Mesendoderm (in vitro differentiated cells): ENCODE data around the gene IPP.
"Not testable (repeated sequence)": the region's sequence is repeated elsewhere in the genome, so short reads cannot be mapped to it uniquely, and the experiment has no call there.

Source experiments
- DNase-seq: peaks from one replicate; pipeline ENCODE4 v3.0.0; 2013
- H2AK5ac ChIP-seq: 2 replicates; pipeline ENCODE4 v1.6.1; 2013; ENCODE audit warnings: low read length, inconsistent platforms
- H2BK120ac ChIP-seq: 2 replicates; pipeline ENCODE4 v1.6.1; 2013; ENCODE audit warnings: low read depth, mild to moderate bottlenecking, low read length, moderate library complexity, mixed read lengths
- H2BK15ac ChIP-seq: replicated peaks from 2 replicates; pipeline ENCODE4 v1.6.1; 2013; ENCODE audit warnings: low read depth, mild to moderate bottlenecking, moderate library complexity
- H2BK5ac ChIP-seq: 2 replicates; pipeline ENCODE4 v1.6.1; 2013; ENCODE audit warnings: low read length, inconsistent platforms
- H3K18ac ChIP-seq: 2 replicates; pipeline ENCODE4 v1.6.1; 2013; ENCODE audit warnings: mild to moderate bottlenecking, low read length, mixed read lengths
- H3K23ac ChIP-seq: one replicate; pipeline ENCODE4 v1.6.1; 2013; ENCODE audit warnings: low read length
- H3K27ac ChIP-seq: 2 replicates; pipeline ENCODE4 v1.5.1; 2013; ENCODE audit warnings: low read depth, mild to moderate bottlenecking, inconsistent platforms, low read length, moderate library complexity
- H3K27me3 ChIP-seq: 2 replicates; pipeline ENCODE4 v1.6.1; 2013; ENCODE audit warnings: low read length, control low read depth, mild to moderate bottlenecking, inconsistent platforms; ENCODE audit not compliant: insufficient read depth, poor library complexity
- H3K36me3 ChIP-seq: 2 replicates; pipeline ENCODE4 v1.6.1; 2013; ENCODE audit warnings: low read length, inconsistent platforms; ENCODE audit not compliant: control insufficient read depth, insufficient read depth
- H3K4ac ChIP-seq: one replicate; pipeline ENCODE4 v1.6.1; 2013; ENCODE audit warnings: low read depth, mild to moderate bottlenecking, low read length, moderate library complexity
- H3K4me1 ChIP-seq: 2 replicates; pipeline ENCODE4 v1.6.1; 2013; ENCODE audit warnings: low read depth, low read length, inconsistent platforms; ENCODE audit not compliant: control insufficient read depth
- H3K4me2 ChIP-seq: 2 replicates; pipeline ENCODE4 v1.6.1; 2013; ENCODE audit warnings: low read length
- H3K4me3 ChIP-seq: 2 replicates; pipeline ENCODE4 v1.5.1; 2013; ENCODE audit warnings: mild to moderate bottlenecking, low read length
- H3K56ac ChIP-seq: one replicate; pipeline ENCODE4 v1.6.1; 2013; ENCODE audit warnings: low read length
- H3K79me1 ChIP-seq: 2 replicates; pipeline ENCODE4 v1.6.1; 2013; ENCODE audit warnings: low read length, inconsistent platforms
- H3K79me2 ChIP-seq: 2 replicates; pipeline ENCODE4 v1.6.1; 2013; ENCODE audit warnings: mild to moderate bottlenecking, low read length; ENCODE audit not compliant: control insufficient read depth, insufficient read depth
- H3K9ac ChIP-seq: 2 replicates; pipeline ENCODE4 v1.6.1; 2013; ENCODE audit warnings: low read length, inconsistent platforms
- H4K5ac ChIP-seq: one replicate; pipeline ENCODE4 v1.6.1; 2013; ENCODE audit warnings: low read length
- H4K8ac ChIP-seq: one replicate; pipeline ENCODE4 v1.6.1; 2013; ENCODE audit warnings: low read depth, mild to moderate bottlenecking, control low read depth, low read length, moderate library complexity
- WGBS: extraction: QIAGEN DNeasy Blood & Tissue Kit; methylation state at CpG from one replicate; pipeline ENCODE4 v1.1.7; 2013; ENCODE audit warnings: low lambda C conversion rate, missing lambda C conversion rate; ENCODE audit not compliant: insufficient coverage; ENCODE audit errors: extremely low coverage; 5-methylcytosine and 5-hydroxymethylcytosine counted together

IPP gene

DNA sequence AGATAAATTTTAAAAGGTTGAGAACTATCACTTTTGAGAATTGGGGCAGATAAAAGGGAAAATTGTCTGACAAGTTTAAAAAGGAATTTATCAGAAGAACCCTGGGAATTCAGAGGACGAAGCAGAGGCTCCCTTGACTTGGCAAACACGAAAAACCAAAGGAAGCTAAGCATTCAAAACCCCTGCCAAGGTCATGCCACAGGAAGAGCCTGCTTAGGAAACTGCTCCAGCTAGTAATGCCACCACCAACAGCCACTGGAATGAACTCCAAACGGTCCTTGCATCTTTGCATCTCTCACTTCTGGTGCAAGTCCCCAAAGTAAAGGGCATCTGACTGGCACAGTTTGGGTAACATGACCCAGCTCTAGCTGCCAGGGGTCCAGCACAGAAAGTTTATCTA is 71.3 kb downstream of the IPP start:
- H3K4ac ChIP-seq, result no peak overlapping the region
- no peak overlapping the region for H3K4me3 ChIP-seq
- peaks cover 78% of the 10 kb centered on the region for H3K79me2 ChIP-seq
- no peak overlapping the region for H2BK5ac ChIP-seq
- no peak overlapping the region for H3K27ac ChIP-seq
- H4K5ac ChIP-seq, result no peak overlapping the region
- H3K18ac ChIP-seq, result no peak overlapping the region
- WGBS, result no CpG with 5 or more reads among the region's 3 CpGs
- H3K4me2 ChIP-seq, result no peak overlapping the region
- H3K56ac ChIP-seq, result no peak overlapping the region
- H4K8ac ChIP-seq, result no peak overlapping the region
- peaks cover 2% of the 10 kb centered on the region for H3K79me1 ChIP-seq
- no peaks in the 10 kb centered on the region for H3K4me1 ChIP-seq
- H2AK5ac ChIP-seq, result no peak overlapping the region
- DNase-seq, result no peak
- no peaks in the 10 kb centered on the region for H3K36me3 ChIP-seq
- no peaks in the 10 kb centered on the region for H3K27me3 ChIP-seq
- H3K23ac ChIP-seq, result no peak overlapping the region
- H2BK120ac ChIP-seq, result no peak overlapping the region
- no peak overlapping the region for H3K9ac ChIP-seq
- no peak overlapping the region for H2BK15ac ChIP-seq

DNA sequence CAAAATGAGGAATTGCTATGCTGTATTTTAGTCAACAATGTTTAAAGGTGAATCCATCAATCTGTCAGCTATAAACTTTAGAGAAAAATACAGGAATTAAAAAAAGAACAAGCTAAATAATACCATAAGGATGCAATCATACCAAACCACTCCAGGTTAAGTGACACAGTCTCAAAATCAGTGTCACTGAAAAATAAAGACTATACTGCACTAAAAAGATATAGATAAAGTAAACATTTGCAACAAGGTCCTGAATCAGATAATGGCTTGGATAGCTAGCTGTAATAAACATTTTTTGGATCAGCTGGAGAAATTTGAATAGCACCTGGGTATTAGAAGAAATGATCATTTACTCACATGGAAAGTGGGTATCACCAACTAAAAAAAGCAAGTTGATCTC is 72.0 kb downstream of the IPP start:
- no peak overlapping the region for H3K27ac ChIP-seq
- no peak overlapping the region for H2BK5ac ChIP-seq
- no peak overlapping the region for H2BK15ac ChIP-seq
- no peaks in the 10 kb centered on the region for H3K36me3 ChIP-seq
- H2BK120ac ChIP-seq, result no peak overlapping the region
- H3K79me1 ChIP-seq, result peaks cover 5% of the 10 kb centered on the region
- no peak overlapping the region for H3K9ac ChIP-seq
- no peak overlapping the region for H4K8ac ChIP-seq
- H3K27me3 ChIP-seq, result no peaks in the 10 kb centered on the region
- H3K79me2 ChIP-seq, result peaks cover 78% of the 10 kb centered on the region
- no peak for DNase-seq
- H3K56ac ChIP-seq, result no peak overlapping the region
- H3K4ac ChIP-seq, result no peak overlapping the region
- H3K18ac ChIP-seq, result no peak overlapping the region
- no peak overlapping the region for H3K23ac ChIP-seq
- H3K4me3 ChIP-seq, result no peak overlapping the region
- H3K4me1 ChIP-seq, result no peaks in the 10 kb centered on the region
- H3K4me2 ChIP-seq, result no peak overlapping the region
- H4K5ac ChIP-seq, result no peak overlapping the region
- no peak overlapping the region for H2AK5ac ChIP-seq

DNA sequence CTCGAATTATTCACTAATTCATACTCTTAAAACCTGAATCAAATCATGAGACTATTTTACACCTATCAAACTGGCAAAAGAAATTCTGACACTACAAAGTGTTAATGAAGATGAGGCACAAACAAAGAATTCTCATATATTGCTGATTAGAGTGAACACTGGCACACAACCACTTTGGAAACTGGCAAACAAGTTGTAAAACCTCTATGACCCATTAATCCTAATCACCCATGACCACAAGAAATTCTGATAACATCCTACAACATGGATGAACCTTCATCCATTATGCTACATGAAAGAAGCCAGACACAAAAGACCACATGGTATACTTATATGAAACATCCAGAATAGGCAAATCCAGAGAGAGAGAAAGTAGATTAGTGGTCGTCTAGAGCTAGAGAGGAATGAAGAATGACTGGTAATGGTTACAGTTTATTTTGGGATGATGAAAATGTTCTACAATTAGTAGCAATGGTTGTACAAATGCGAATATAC is 72.7 kb downstream of the IPP start:
- no peak overlapping the region for H3K56ac ChIP-seq
- H4K5ac ChIP-seq, result no peak overlapping the region
- no peak overlapping the region for H3K9ac ChIP-seq
- H2BK15ac ChIP-seq, result no peak overlapping the region
- DNase-seq, result no peak
- H3K4me2 ChIP-seq, result no peak overlapping the region
- peaks cover 11% of the 10 kb centered on the region for H3K79me1 ChIP-seq
- H3K79me2 ChIP-seq, result peaks cover 79% of the 10 kb centered on the region
- H3K27me3 ChIP-seq, result no peaks in the 10 kb centered on the region
- WGBS, result 100% methylated on average over 1 of the region's 3 CpGs
- no peak overlapping the region for H3K4me3 ChIP-seq
- H2BK5ac ChIP-seq, result no peak overlapping the region
- no peak overlapping the region for H4K8ac ChIP-seq
- no peak overlapping the region for H2AK5ac ChIP-seq
- H3K27ac ChIP-seq, result no peak overlapping the region
- H2BK120ac ChIP-seq, result no peak overlapping the region
- H3K18ac ChIP-seq, result no peak overlapping the region
- no peaks in the 10 kb centered on the region for H3K36me3 ChIP-seq
- H3K23ac ChIP-seq, result no peak overlapping the region
- no peak overlapping the region for H3K4ac ChIP-seq
- H3K4me1 ChIP-seq, result no peaks in the 10 kb centered on the region

DNA sequence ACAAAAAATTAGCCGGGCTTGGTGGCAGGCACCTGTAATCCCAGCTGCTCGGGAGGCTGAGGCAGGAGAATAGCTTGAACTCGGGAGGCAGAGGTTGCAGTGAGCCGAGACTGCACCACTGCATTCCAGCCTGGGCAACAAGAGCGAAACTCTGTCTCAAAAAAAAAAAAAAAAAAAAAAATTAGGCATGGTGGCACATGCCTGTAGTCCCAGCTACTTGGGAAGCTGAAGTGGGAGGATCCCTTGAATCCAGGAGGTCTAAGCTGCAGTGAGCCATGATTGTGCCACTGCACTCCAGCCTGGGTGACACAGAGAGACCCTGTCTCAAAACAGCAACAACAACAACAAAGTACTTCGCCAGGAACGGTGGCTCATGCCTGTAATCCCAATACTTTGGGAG is 73.9 kb downstream of the IPP start:
- not testable (repeated sequence) for H2BK15ac ChIP-seq, H3K4me2 ChIP-seq, H3K27ac ChIP-seq, H3K18ac ChIP-seq, H3K36me3 ChIP-seq, H3K56ac ChIP-seq, H4K8ac ChIP-seq, H2BK5ac ChIP-seq, H3K23ac ChIP-seq, H3K4me1 ChIP-seq, H3K27me3 ChIP-seq, H2AK5ac ChIP-seq, H3K4me3 ChIP-seq, H3K9ac ChIP-seq, H4K5ac ChIP-seq, H2BK120ac ChIP-seq, DNase-seq, H3K4ac ChIP-seq
- peaks cover 81% of the 10 kb centered on the region for H3K79me2 ChIP-seq
- H3K79me1 ChIP-seq, result peaks cover 11% of the 10 kb centered on the region
- WGBS, result no CpG with 5 or more reads among the region's 7 CpGs

DNA sequence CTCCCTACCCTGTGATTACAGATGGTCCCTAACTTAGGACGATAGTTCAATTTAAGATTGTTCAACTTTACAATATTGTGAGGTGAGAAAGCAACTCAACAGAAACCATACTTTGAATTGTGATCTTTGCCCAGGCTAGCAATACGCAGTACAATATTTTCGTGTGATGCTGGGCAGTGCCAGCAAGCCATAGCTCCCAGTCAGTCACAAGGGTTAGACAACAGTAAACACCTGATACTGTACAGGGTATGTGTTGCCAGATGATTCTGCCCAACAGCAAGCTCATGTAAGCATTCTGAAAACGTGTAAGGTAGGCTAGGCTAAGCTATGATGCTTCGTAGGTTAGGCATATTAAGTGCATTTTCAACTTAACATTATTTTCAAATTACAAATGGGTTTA is 76.0 kb downstream of the IPP start:
- H3K36me3 ChIP-seq, result no peaks in the 10 kb centered on the region
- H3K4me3 ChIP-seq, result no peak overlapping the region
- no peak overlapping the region for H3K23ac ChIP-seq
- H3K79me2 ChIP-seq, result peaks cover 74% of the 10 kb centered on the region
- no peak overlapping the region for H2AK5ac ChIP-seq
- peaks cover 12% of the 10 kb centered on the region for H3K79me1 ChIP-seq
- no peak overlapping the region for H3K4ac ChIP-seq
- no peak overlapping the region for H3K18ac ChIP-seq
- no peak overlapping the region for H3K9ac ChIP-seq
- WGBS, result no CpG with 5 or more reads among the region's 5 CpGs
- no peak overlapping the region for H3K27ac ChIP-seq
- H2BK15ac ChIP-seq, result no peak overlapping the region
- H2BK120ac ChIP-seq, result no peak overlapping the region
- no peak overlapping the region for H4K8ac ChIP-seq
- no peak overlapping the region for H4K5ac ChIP-seq
- H2BK5ac ChIP-seq, result no peak overlapping the region
- no peaks in the 10 kb centered on the region for H3K4me1 ChIP-seq
- no peak overlapping the region for H3K56ac ChIP-seq
- no peaks in the 10 kb centered on the region for H3K27me3 ChIP-seq
- H3K4me2 ChIP-seq, result no peak overlapping the region
- no peak for DNase-seq

DNA sequence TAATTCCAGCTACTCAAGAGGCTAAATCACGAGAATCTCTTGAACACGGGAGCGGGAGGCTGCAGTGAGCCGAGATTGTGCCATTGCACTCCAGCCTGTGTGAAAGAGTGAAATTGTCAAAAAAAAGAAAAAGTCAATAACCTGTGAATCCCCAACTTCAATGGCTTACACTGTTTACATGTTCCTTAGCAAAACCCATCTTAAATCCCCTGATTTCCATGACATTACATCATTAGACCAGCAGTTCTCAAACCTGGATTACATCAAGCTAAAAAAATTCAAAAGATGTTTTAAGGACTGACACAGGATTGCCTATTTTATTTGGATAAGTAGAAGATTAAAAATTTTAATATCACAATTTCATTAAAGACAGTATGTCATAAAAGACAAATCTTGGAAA is 76.5 kb downstream of the IPP start:
- no peak overlapping the region for H3K4ac ChIP-seq
- H3K9ac ChIP-seq, result no peak overlapping the region
- no peak overlapping the region for H4K5ac ChIP-seq
- H3K79me2 ChIP-seq, result peaks cover 74% of the 10 kb centered on the region
- DNase-seq, result peak; percentile 67
- peaks cover 12% of the 10 kb centered on the region for H3K79me1 ChIP-seq
- H3K27me3 ChIP-seq, result no peaks in the 10 kb centered on the region
- H2BK15ac ChIP-seq, result no peak overlapping the region
- H2BK5ac ChIP-seq, result no peak overlapping the region
- H3K36me3 ChIP-seq, result no peaks in the 10 kb centered on the region
- H3K27ac ChIP-seq, result no peak overlapping the region
- no peak overlapping the region for H3K4me2 ChIP-seq
- no peak overlapping the region for H2AK5ac ChIP-seq
- no peak overlapping the region for H4K8ac ChIP-seq
- no peak overlapping the region for H3K56ac ChIP-seq
- no CpG with 5 or more reads among the region's 4 CpGs for WGBS
- H3K4me1 ChIP-seq, result no peaks in the 10 kb centered on the region
- no peak overlapping the region for H2BK120ac ChIP-seq
- no peak overlapping the region for H3K18ac ChIP-seq
- no peak overlapping the region for H3K23ac ChIP-seq
- no peak overlapping the region for H3K4me3 ChIP-seq
